IMR-90 (cell line): ENCODE measurements around the gene KLHL8. TPM values are rescaled to one million over a fixed set of nuclear protein-coding genes. Genes with fewer than 3 reads are reported as not detected.

Experiments
- ATAC-seq: fragments of 200-7000 bp; cut with Tn5 transposase; 2 replicates; pipeline ENCODE4 v1.9.1; 2020; ENCODE audit warnings: low read depth, mild to moderate bottlenecking, moderate library complexity
- BruUV-seq: library from RNA; stranded (reverse); fragments of 400-500 nt; replicated peaks from 2 replicates; lab custom pipeline; 2021; lab: Mats Ljungman, UMichigan
- CTCF ChIA-PET: fragments of 300-600 bp; formaldehyde crosslinking; extraction: SDS; loops from one replicate; lab custom pipeline; 2021; ENCODE audit warnings: antibody characterized with exemption; lab: Yijun Ruan, JAX
- POLR2A ChIA-PET: fragments of 300-600 bp; sonication (Branson Sonifier 250); formaldehyde crosslinking; loops from one replicate; lab custom pipeline; 2022; ENCODE audit warnings: antibody characterized with exemption; ENCODE audit not compliant: unreplicated experiment; lab: Charles Lee
- DNase-seq: peaks from one replicate; pipeline ENCODE4 v3.0.0; 2013
- H2AFZ ChIP-seq: replicated peaks from 2 replicates; pipeline ENCODE3; 2013; ENCODE audit warnings: low read length, mild to moderate bottlenecking; ENCODE audit not compliant: poor library complexity
- H2AK5ac ChIP-seq: 2 replicates; pipeline ENCODE4 v1.6.1; 2013; ENCODE audit warnings: low read depth, low read length, inconsistent platforms
- H2AK9ac ChIP-seq: replicated peaks from 2 replicates; pipeline ENCODE3; 2013; ENCODE audit warnings: mild to moderate bottlenecking, low read depth, low read length, moderate library complexity; ENCODE audit not compliant: poor library complexity
- H2BK120ac ChIP-seq: 2 replicates; pipeline ENCODE4 v1.6.1; 2013; ENCODE audit warnings: low read depth, low read length, inconsistent platforms
- H2BK15ac ChIP-seq: 3 replicates; pipeline ENCODE4 v1.6.1; 2013; ENCODE audit warnings: low read depth, low read length, inconsistent platforms
- H2BK20ac ChIP-seq: 2 replicates; pipeline ENCODE4 v1.6.1; 2013; ENCODE audit warnings: low read depth, mild to moderate bottlenecking, inconsistent platforms, low read length, moderate library complexity
- H2BK5ac ChIP-seq: 2 replicates; pipeline ENCODE4 v1.6.1; 2013; ENCODE audit warnings: mild to moderate bottlenecking, low read depth, low read length, inconsistent platforms; ENCODE audit not compliant: poor library complexity, severe bottlenecking
- H3K14ac ChIP-seq: replicated peaks from 2 replicates; pipeline ENCODE4 v1.6.1; 2013; ENCODE audit warnings: low read depth, low read length, inconsistent platforms
- H3K18ac ChIP-seq: 2 replicates; pipeline ENCODE4 v1.6.1; 2013; ENCODE audit warnings: low read depth, low read length, control low read depth
- H3K23ac ChIP-seq: 2 replicates; pipeline ENCODE4 v1.6.1; 2013; ENCODE audit warnings: low read depth, low read length, inconsistent platforms
- H3K27ac ChIP-seq: 2 replicates; pipeline ENCODE4 v1.5.1; 2013; ENCODE audit warnings: mild to moderate bottlenecking, control low read depth, low read length; ENCODE audit not compliant: insufficient read depth
- H3K27me3 ChIP-seq: 2 replicates; pipeline ENCODE4 v1.6.1; 2013; ENCODE audit warnings: low read length; ENCODE audit not compliant: control insufficient read depth, insufficient read depth
- H3K36me3 ChIP-seq: 2 replicates; pipeline ENCODE4 v1.6.1; 2013; ENCODE audit warnings: low read length, mixed read lengths; ENCODE audit not compliant: control insufficient read depth, insufficient read depth
- H3K4ac ChIP-seq: 2 replicates; pipeline ENCODE4 v1.6.1; 2013; ENCODE audit warnings: low read depth, low read length, inconsistent platforms
- H3K4me1 ChIP-seq: 2 replicates; pipeline ENCODE4 v1.6.1; 2013; ENCODE audit warnings: low read length, mixed read lengths; ENCODE audit not compliant: control insufficient read depth, insufficient read depth
- H3K4me2 ChIP-seq: 2 replicates; pipeline ENCODE4 v1.6.1; 2013; ENCODE audit warnings: low read depth, mild to moderate bottlenecking, control low read depth, low read length, moderate library complexity
- H3K4me3 ChIP-seq: 2 replicates; pipeline ENCODE4 v1.5.1; 2013; ENCODE audit warnings: low read depth, mild to moderate bottlenecking, control low read depth, low read length, moderate library complexity; ENCODE audit not compliant: insufficient read depth
- H3K56ac ChIP-seq: 2 replicates; pipeline ENCODE4 v1.6.1; 2013; ENCODE audit warnings: low read length, inconsistent platforms; ENCODE audit not compliant: insufficient read depth; ENCODE audit errors: extremely low read depth
- H3K79me1 ChIP-seq, 2 experiments: 2 replicates each; pipeline ENCODE4 v1.6.1; 2013; ENCODE audit warnings: low read length in 2 of 2, inconsistent platforms in 1 of 2, low read depth in 1 of 2
- H3K9ac ChIP-seq: 2 replicates; pipeline ENCODE4 v1.6.1; 2013; ENCODE audit warnings: low read depth, low read length, control low read depth
- H3K9me1 ChIP-seq: 2 replicates; pipeline ENCODE4 v1.6.1; 2013; ENCODE audit warnings: low read length, inconsistent platforms; ENCODE audit not compliant: insufficient read depth
- H3K9me3 ChIP-seq: 2 replicates; pipeline ENCODE4 v1.6.1; 2013; ENCODE audit warnings: low read length; ENCODE audit not compliant: control insufficient read depth, insufficient read depth
- H4K20me1 ChIP-seq: 2 replicates; pipeline ENCODE4 v1.6.1; 2013; ENCODE audit warnings: low read length, inconsistent platforms; ENCODE audit not compliant: insufficient read depth
- H4K5ac ChIP-seq: 2 replicates; pipeline ENCODE4 v1.6.1; 2013; ENCODE audit warnings: mild to moderate bottlenecking, low read depth, low read length, control low read depth
- H4K8ac ChIP-seq, 2 experiments: 2 replicates each; pipeline ENCODE4 v1.6.1; 2013; ENCODE audit warnings: low read depth in 2 of 2, low read length in 2 of 2, control low read depth in 1 of 2, inconsistent platforms in 1 of 2
- H4K91ac ChIP-seq: 2 replicates; pipeline ENCODE4 v1.6.1; 2013; ENCODE audit warnings: low read depth, low read length, inconsistent platforms; ENCODE audit not compliant: insufficient read depth
- BHLHE40 ChIP-seq: fragments of 150-350 bp; IDR thresholded peaks from 2 replicates; pipeline ENCODE4 v1.6.1; 2016; ENCODE audit warnings: mild to moderate bottlenecking, low read depth, low read length
- CEBPB ChIP-seq: IDR thresholded peaks from 2 replicates; pipeline ENCODE4 v1.6.1; 2012; ENCODE audit warnings: low read depth, low read length, improper control_type of control experiment
- MAFK ChIP-seq: IDR thresholded peaks from 2 replicates; pipeline ENCODE4 v1.6.1; 2012; ENCODE audit warnings: low read depth, low read length, improper control_type of control experiment
- MXI1 ChIP-seq: IDR thresholded peaks from 2 replicates; pipeline ENCODE4 v1.6.1; 2012; ENCODE audit warnings: low read depth, mild to moderate bottlenecking, low read length, moderate library complexity, borderline replicate concordance
- NFE2L2 ChIP-seq: fragments of 150-350 bp; IDR thresholded peaks from 2 replicates; pipeline ENCODE4 v1.6.1; 2016; ENCODE audit warnings: low read depth, mild to moderate bottlenecking, low read length
- POLR2A ChIP-seq: IDR thresholded peaks from 2 replicates; pipeline ENCODE4 v1.6.1; 2012; ENCODE audit warnings: mild to moderate bottlenecking, low read depth, low read length
- RAD21 ChIP-seq: IDR thresholded peaks from 2 replicates; pipeline ENCODE4 v1.6.1; 2012; ENCODE audit warnings: low read length, improper control_type of control experiment
- RCOR1 ChIP-seq: IDR thresholded peaks from 2 replicates; pipeline ENCODE4 v1.6.1; 2012; ENCODE audit warnings: mild to moderate bottlenecking, low read length, improper control_type of control experiment; ENCODE audit not compliant: insufficient replicate concordance
- WGBS, 2 experiments: methylation state at CpG; one replicate each; pipeline versions ENCODE4 v1.1.5 to v1.1.7; 2013; ENCODE audit warnings: missing lambda C conversion rate in 2 of 2; ENCODE audit not compliant: insufficient read length in 1 of 2; ENCODE audit errors: extremely low coverage in 2 of 2; 5-methylcytosine and 5-hydroxymethylcytosine counted together
- dilution Hi-C: fragments of 300-500 bp; cut with HindIII; formaldehyde crosslinking; loops from one replicate; pipeline ENCODE4 v1.14.3; 2018; ENCODE audit warnings: low sequenced_read_pairs; ENCODE audit not compliant: unreplicated experiment
- in situ Hi-C: fragments of 300-500 bp; cut with MboI; formaldehyde crosslinking; loops from 3 replicates; pipeline ENCODE4 v1.14.3; 2019; ENCODE audit warnings: low sequenced_read_pairs, inconsistent platforms, mixed read lengths
- intact Hi-C: fragments of 100-400 bp; cut with micrococcal nuclease; formaldehyde crosslinking; loops from 2 replicates; pipeline ENCODE4 v1.10.0; 2022
- polyA plus RNA-seq, 3 experiments: library from polyadenylated mRNA; depleted of rRNA; stranded (reverse); fragments of >200 nt; gene quantifications; 2 replicates each; pipeline ENCODE4 v1.2.3, GENCODE V29; 2012; ENCODE audit warnings: low replicate concordance in 1 of 3
- total RNA-seq: library from RNA; depleted of rRNA; stranded (reverse); fragments of >200 nt; gene quantifications from 2 replicates; pipeline ENCODE4 v1.2.3, GENCODE V29; 2012
- TF ChIP-seq, protein P1 (sequence below): conservative IDR thresholded peaks from 2 replicates; pipeline ENCODE4 v1.5.1; 2012; ENCODE audit warnings: mild to moderate bottlenecking, low read depth, low read length, improper control_type of control experiment

Gene KLHL8
- total and polyA plus RNA-seq, 2 of the 4 experiments (the other 2 are of a cell fraction), result 3.1 to 9.5 TPM

DNA sequence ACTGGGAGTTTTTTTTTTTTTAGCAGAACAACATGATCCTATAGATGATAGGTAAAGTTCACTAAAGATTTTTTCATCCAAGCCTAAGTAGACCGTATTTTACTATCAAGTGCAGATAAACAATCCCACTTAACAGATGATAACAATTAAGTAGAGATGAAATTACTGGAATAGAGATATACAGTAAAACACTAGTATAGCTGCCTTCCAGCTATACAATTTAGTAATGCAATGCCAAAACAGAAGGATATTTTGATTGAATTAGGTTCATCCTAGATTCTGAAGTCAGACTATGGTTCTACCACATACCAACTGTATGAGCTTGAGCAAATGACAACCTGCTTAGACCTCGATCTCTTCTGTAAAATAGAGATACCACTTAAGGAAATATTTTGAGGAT, 24.3 kb downstream of the KLHL8 start:
- H3K4ac ChIP-seq, result no peak overlapping the region

More for the DNA sequence above, 24.3 kb downstream of the KLHL8 start:
- Histone ChIP-seq H3K23ac (no peak overlapping the region), H3K27ac (no peak overlapping the region), H2AK5ac (no peak overlapping the region), H3K4me1 (no peaks in the 10 kb centered on the region), H4K20me1 (no peaks in the 10 kb centered on the region), H2BK120ac (no peak overlapping the region), H3K14ac (no peak overlapping the region), H4K8ac (no peak overlapping the region), H3K9ac (no peak overlapping the region), H4K91ac (no peak overlapping the region), H3K56ac (no peak overlapping the region), H4K5ac (no peak overlapping the region), H3K4me2 (no peak overlapping the region), H2BK20ac (no peak overlapping the region), H3K36me3 (no peaks in the 10 kb centered on the region), H3K27me3 (no peaks in the 10 kb centered on the region), H2BK5ac (no peak overlapping the region), H3K9me3 (no peaks in the 10 kb centered on the region), H3K4me3 (no peak overlapping the region), H3K18ac (no peak overlapping the region), H3K9me1 (peaks cover 1% of the 10 kb centered on the region; the same call in 1 of the 2 replicates), H3K79me1 (peaks cover 13 to 23% of the 10 kb centered on the region in 2 experiments), H2AFZ (no peak overlapping the region), H2BK15ac (no peak overlapping the region), H2AK9ac (no peak overlapping the region)
- BruUV-seq, result no TSS peak
- in situ Hi-C loops, result no loop called here
- WGBS, 2 experiments, result no CpG with 5 or more reads among the region's 2 CpGs
- TF ChIP-seq RAD21 (no peak), RCOR1 (no peak), MAFK (no peak), MXI1 (no peak), POLR2A (no peak), NFE2L2 (no peak), BHLHE40 (no peak), CEBPB (no peak)
- TF ChIP-seq, protein P1, sequence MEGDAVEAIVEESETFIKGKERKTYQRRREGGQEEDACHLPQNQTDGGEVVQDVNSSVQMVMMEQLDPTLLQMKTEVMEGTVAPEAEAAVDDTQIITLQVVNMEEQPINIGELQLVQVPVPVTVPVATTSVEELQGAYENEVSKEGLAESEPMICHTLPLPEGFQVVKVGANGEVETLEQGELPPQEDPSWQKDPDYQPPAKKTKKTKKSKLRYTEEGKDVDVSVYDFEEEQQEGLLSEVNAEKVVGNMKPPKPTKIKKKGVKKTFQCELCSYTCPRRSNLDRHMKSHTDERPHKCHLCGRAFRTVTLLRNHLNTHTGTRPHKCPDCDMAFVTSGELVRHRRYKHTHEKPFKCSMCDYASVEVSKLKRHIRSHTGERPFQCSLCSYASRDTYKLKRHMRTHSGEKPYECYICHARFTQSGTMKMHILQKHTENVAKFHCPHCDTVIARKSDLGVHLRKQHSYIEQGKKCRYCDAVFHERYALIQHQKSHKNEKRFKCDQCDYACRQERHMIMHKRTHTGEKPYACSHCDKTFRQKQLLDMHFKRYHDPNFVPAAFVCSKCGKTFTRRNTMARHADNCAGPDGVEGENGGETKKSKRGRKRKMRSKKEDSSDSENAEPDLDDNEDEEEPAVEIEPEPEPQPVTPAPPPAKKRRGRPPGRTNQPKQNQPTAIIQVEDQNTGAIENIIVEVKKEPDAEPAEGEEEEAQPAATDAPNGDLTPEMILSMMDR, result no peak
- ChIA-PET CTCF (no interaction called here), POLR2A (no interaction called here)
- ATAC-seq (no peak), DNase-seq (no peak)
- dilution Hi-C loops, result no loop called here
- intact Hi-C loops, result no loop called here
